ENCODE data around the gene EPHB2.

DNA sequence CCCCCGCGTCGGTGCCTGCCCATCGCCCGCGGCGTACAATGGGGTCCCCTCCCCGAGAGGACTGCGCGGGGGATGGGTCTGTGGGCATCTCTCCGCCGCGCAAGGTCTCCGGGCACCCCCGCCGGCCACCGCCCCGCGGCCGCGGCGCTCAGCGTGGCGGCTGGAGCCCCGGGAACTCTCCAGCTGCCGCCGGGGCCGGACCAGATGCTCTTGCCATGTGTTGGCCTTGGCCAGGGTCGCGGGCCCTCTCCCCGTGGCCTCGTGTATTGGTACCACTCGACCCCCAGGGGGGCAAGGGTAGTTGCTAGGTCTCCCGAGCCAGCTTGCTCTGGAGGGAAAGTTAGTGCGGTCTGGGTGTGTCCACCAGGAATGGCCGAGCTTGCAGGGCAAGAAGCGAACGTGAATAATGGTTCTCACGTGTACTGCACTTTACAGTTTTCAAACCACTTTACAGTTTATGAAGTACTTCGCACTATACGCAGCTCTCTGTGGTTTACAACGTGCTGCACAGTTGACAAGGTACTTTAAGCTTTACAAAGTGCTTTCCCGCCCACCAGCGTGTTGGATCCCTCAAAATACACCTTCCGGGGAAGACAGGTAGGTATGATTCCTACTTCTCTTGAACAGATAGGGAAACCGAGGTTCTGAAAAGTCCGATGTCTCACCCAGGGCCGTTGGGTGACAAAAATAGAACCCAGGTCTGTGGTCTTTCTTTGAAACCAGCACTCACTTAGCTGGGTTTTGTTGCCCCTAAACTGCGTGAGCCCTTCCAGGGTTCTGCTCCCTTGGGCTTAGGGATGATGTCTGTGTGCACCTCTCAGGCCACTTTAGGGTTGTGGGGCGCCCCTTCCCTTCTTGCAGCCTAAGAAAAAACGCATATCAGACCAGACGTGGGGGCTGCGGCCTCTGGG is 1.2 kb downstream of the EPHB2 start:
- TF ChIP-seq, protein P1, sequence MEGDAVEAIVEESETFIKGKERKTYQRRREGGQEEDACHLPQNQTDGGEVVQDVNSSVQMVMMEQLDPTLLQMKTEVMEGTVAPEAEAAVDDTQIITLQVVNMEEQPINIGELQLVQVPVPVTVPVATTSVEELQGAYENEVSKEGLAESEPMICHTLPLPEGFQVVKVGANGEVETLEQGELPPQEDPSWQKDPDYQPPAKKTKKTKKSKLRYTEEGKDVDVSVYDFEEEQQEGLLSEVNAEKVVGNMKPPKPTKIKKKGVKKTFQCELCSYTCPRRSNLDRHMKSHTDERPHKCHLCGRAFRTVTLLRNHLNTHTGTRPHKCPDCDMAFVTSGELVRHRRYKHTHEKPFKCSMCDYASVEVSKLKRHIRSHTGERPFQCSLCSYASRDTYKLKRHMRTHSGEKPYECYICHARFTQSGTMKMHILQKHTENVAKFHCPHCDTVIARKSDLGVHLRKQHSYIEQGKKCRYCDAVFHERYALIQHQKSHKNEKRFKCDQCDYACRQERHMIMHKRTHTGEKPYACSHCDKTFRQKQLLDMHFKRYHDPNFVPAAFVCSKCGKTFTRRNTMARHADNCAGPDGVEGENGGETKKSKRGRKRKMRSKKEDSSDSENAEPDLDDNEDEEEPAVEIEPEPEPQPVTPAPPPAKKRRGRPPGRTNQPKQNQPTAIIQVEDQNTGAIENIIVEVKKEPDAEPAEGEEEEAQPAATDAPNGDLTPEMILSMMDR (IDR thresholded peaks at IDR 0.05) = no peak
- TF ChIP-seq EZH2 (IDR thresholded peaks at IDR 0.05; ENCODE audit: borderline replicate concordance, insufficient read depth, low read depth, low read length, poor library complexity, severe bottlenecking) = no peak

All from B cell (primary cell).